Measurements from ENCODE around the gene GOLIM4.
"Not testable (repeated sequence)": the region's sequence is repeated elsewhere in the genome, so short reads cannot be mapped to it uniquely, and the experiment has no call there.

Gene GOLIM4

GRCh38 chr3:168077091-168077490 lies 18.6 kb downstream of the GOLIM4 start:
- DNase-seq (ENCODE audit: low read depth in 1 of 2, low spot score in 1 of 2): no peak

GRCh38 chr3:168073842-168074605 lies 21.7 kb downstream of the GOLIM4 start:
- DNase-seq (ENCODE audit: low read depth in 1 of 2, low spot score in 1 of 2): no peak

- DNase-seq (ENCODE audit: low read depth in 1 of 2, low spot score in 1 of 2): no peak
Observed at GRCh38 chr3:168072323-168072650, 23.4 kb downstream of the GOLIM4 start.

- no peak for DNase-seq (ENCODE audit: low read depth in 1 of 2, low spot score in 1 of 2)
Observed at GRCh38 chr3:168071591-168072322, 24.0 kb downstream of the GOLIM4 start.

GRCh38 chr3:168070919-168071318 lies 24.8 kb downstream of the GOLIM4 start:
- DNase-seq (ENCODE audit: low read depth in 1 of 2, low spot score in 1 of 2): no peak

GRCh38 chr3:168068346-168068745 lies 27.4 kb downstream of the GOLIM4 start:
- no peak for DNase-seq (ENCODE audit: low read depth in 1 of 2, low spot score in 1 of 2)

- DNase-seq (ENCODE audit: low read depth in 1 of 2, low spot score in 1 of 2): no peak
Observed at GRCh38 chr3:168066882-168067281, 28.8 kb downstream of the GOLIM4 start.

GRCh38 chr3:168065569-168065968 lies 30.2 kb downstream of the GOLIM4 start:
- no peak for DNase-seq (ENCODE audit: low read depth in 1 of 2, low spot score in 1 of 2)

GRCh38 chr3:168063122-168063521 lies 32.6 kb downstream of the GOLIM4 start:
- DNase-seq (ENCODE audit: low read depth in 1 of 2, low spot score in 1 of 2): no peak

GRCh38 chr3:168062679-168063078 lies 33.0 kb downstream of the GOLIM4 start:
- DNase-seq (ENCODE audit: low read depth in 1 of 2, low spot score in 1 of 2): no peak

GRCh38 chr3:168061332-168061996 lies 34.3 kb downstream of the GOLIM4 start:
- no peak for DNase-seq (ENCODE audit: low read depth in 1 of 2, low spot score in 1 of 2)

- DNase-seq (ENCODE audit: low read depth in 1 of 2, low spot score in 1 of 2): no peak
Observed at GRCh38 chr3:168060317-168060716, 35.4 kb downstream of the GOLIM4 start.

- no peak for DNase-seq (ENCODE audit: low read depth in 1 of 2, low spot score in 1 of 2)
Observed at GRCh38 chr3:168058481-168058880, 37.2 kb downstream of the GOLIM4 start.

GRCh38 chr3:168056398-168057230 lies 39.1 kb downstream of the GOLIM4 start:
- DNase-seq (ENCODE audit: low read depth in 1 of 2, low spot score in 1 of 2): not testable (repeated sequence)

GRCh38 chr3:168054447-168054846 lies 41.3 kb downstream of the GOLIM4 start:
- DNase-seq (ENCODE audit: low read depth in 1 of 2, low spot score in 1 of 2): no peak

GRCh38 chr3:168053115-168053514 lies 42.6 kb downstream of the GOLIM4 start:
- no peak for DNase-seq (ENCODE audit: low read depth in 1 of 2, low spot score in 1 of 2)

- DNase-seq (ENCODE audit: low read depth in 1 of 2, low spot score in 1 of 2): no peak
Observed at GRCh38 chr3:168052515-168052914, 43.2 kb downstream of the GOLIM4 start.

GRCh38 chr3:168051531-168052471 lies 43.9 kb downstream of the GOLIM4 start:
- DNase-seq (ENCODE audit: low read depth in 1 of 2, low spot score in 1 of 2): no peak

GRCh38 chr3:168051070-168051469 lies 44.7 kb downstream of the GOLIM4 start:
- no peak for DNase-seq (ENCODE audit: low read depth in 1 of 2, low spot score in 1 of 2)

- DNase-seq (ENCODE audit: low read depth in 1 of 2, low spot score in 1 of 2): no peak
Observed at GRCh38 chr3:168049367-168049974, 46.3 kb downstream of the GOLIM4 start.
